ENCODE results near the gene ZDHHC8. TPM values are rescaled to one million over a fixed set of nuclear protein-coding genes. Genes with fewer than 3 reads are reported as not detected.

Gene ZDHHC8
- total RNA-seq, 1 experiment from 2014 or later, result 51.7 TPM

DNA sequence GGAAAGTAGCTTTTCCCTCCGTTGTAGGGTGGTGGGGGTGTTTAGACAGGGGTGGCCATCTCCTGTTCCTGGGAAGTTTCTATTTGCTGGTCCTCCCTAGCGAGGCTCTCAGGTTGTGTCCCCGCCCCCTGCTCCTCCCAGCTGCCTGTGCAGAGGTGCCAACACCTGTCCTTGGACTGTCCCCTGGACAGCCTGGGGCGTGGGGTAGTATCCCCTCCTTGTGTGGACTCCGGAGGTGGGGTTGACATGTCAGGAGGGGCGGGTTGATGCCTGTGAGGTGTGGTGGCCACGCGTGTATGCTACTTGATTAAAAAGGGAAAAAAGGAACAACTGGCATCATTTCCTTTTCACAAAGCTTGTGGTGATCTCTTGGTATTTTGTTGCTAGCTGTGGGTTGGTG is 30.0 kb upstream of the ZDHHC8 start:
- no peak overlapping the region for H4K8ac ChIP-seq (replicated peaks; ENCODE audit: insufficient read length, low read depth, low read length)
- H3K4me1 ChIP-seq (ENCODE audit: insufficient read depth, low read length), result peaks cover 2% of the 10 kb centered on the region; the same call in 1 of the 2 replicates
- no peak overlapping the region for H2AK5ac ChIP-seq (ENCODE audit: insufficient read length, low read length)
- Mint-ChIP-seq H3K27ac (no peak overlapping the region; a peak in 1 of 7 replicates), H3K9me3 (no peaks in the 10 kb centered on the region), H3K4me3 (no peak overlapping the region), H3K36me3 (ENCODE audit: insufficient read depth in 1 of 3, low read depth in 3 of 3) (peaks cover 43 to 94% (median 93%) of the 10 kb centered on the region in 3 experiments), H3K27me3 (ENCODE audit: low read depth) (no peaks in the 10 kb centered on the region), H3K4me1 (peaks cover 19 to 22% of the 10 kb centered on the region in 2 experiments)
- 0 out of 2 replicates have a peak, but pooled peaks cover 2% of the 10 kb centered on the region for H3K79me2 ChIP-seq (ENCODE audit: insufficient read depth, low read length)
- no peaks in the 10 kb centered on the region for H4K20me1 ChIP-seq (ENCODE audit: control insufficient read depth, insufficient read depth, insufficient read length)
- H3K56ac ChIP-seq (ENCODE audit: insufficient read length, low read depth, low read length), result no peak overlapping the region
- DNase-seq, result no peak
- H3K9ac ChIP-seq (ENCODE audit: extremely low read depth, insufficient read length, low read length), result no peak overlapping the region
- H4K91ac ChIP-seq (ENCODE audit: insufficient read length, low read depth, low read length), result no peak overlapping the region
- H4K5ac ChIP-seq (ENCODE audit: insufficient read length, low read depth, low read length), result no peak overlapping the region
- no peak overlapping the region for H3K4ac ChIP-seq (ENCODE audit: low read depth, low read length)
- TF ChIP-seq, protein P1, sequence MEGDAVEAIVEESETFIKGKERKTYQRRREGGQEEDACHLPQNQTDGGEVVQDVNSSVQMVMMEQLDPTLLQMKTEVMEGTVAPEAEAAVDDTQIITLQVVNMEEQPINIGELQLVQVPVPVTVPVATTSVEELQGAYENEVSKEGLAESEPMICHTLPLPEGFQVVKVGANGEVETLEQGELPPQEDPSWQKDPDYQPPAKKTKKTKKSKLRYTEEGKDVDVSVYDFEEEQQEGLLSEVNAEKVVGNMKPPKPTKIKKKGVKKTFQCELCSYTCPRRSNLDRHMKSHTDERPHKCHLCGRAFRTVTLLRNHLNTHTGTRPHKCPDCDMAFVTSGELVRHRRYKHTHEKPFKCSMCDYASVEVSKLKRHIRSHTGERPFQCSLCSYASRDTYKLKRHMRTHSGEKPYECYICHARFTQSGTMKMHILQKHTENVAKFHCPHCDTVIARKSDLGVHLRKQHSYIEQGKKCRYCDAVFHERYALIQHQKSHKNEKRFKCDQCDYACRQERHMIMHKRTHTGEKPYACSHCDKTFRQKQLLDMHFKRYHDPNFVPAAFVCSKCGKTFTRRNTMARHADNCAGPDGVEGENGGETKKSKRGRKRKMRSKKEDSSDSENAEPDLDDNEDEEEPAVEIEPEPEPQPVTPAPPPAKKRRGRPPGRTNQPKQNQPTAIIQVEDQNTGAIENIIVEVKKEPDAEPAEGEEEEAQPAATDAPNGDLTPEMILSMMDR (conservative IDR thresholded peaks at IDR 0.05), result no peak
- H2BK15ac ChIP-seq (ENCODE audit: low read depth, low read length), result no peak overlapping the region
- no peak overlapping the region for H3K4me2 ChIP-seq (ENCODE audit: insufficient read depth, insufficient read length, low read length)
- no peak overlapping the region for H2BK120ac ChIP-seq (ENCODE audit: low read depth, low read length, poor library complexity, severe bottlenecking)
- H3K27me3 ChIP-seq (ENCODE audit: insufficient read depth, low read length), result no peaks in the 10 kb centered on the region; the same call in 1 of the 2 replicates
- no CpG with 5 or more reads among the region's 8 CpGs for WGBS (ENCODE audit: extremely low coverage, insufficient read length, low lambda C conversion rate)
- H3K27ac ChIP-seq (ENCODE audit: insufficient read length, low read depth, low read length), result no peak overlapping the region
- no peak overlapping the region for H2BK12ac ChIP-seq (ENCODE audit: insufficient read length, low read depth, low read length)
- H3K14ac ChIP-seq (ENCODE audit: insufficient read depth, low read length), result no peak overlapping the region
- no peak overlapping the region for H2BK5ac ChIP-seq (ENCODE audit: insufficient read length, low read length)
- no peaks in the 10 kb centered on the region for H3K9me3 ChIP-seq (ENCODE audit: control insufficient read depth, low read depth, low read length)
- no peak overlapping the region for H2BK20ac ChIP-seq (ENCODE audit: low read depth, low read length, poor library complexity, severe bottlenecking)
- H3K18ac ChIP-seq (ENCODE audit: insufficient read length, low read depth, low read length), result no peak overlapping the region
- no peak overlapping the region for H2AFZ ChIP-seq (ENCODE audit: low read length)
- no peaks in the 10 kb centered on the region for H3K23me2 ChIP-seq (ENCODE audit: insufficient read length, low read depth, low read length, poor library complexity, severe bottlenecking)
- no peak overlapping the region for H3K23ac ChIP-seq (ENCODE audit: insufficient read length, low read depth, low read length)
- H3T11ph ChIP-seq (ENCODE audit: low read length), result no peak overlapping the region
- H3K79me1 ChIP-seq (ENCODE audit: insufficient read depth, low read depth, low read length, poor library complexity, severe bottlenecking), result no peaks in the 10 kb centered on the region
